Islet of Langerhans (tissue), 1 donor: ENCODE measurements around the gene DOCK3.
"Not testable (repeated sequence)": the region's sequence is repeated elsewhere in the genome, so short reads cannot be mapped to it uniquely, and the experiment has no call there.

ENCODE experiments used
- FAIRE-seq: peaks from one replicate; lab custom pipeline; 2011; peaks lifted over from hg19 to GRCh38; lab: Jason Lieb, UNC

The DOCK3 gene

GRCh38 chr3:50983887-50984286 lies 309.2 kb downstream of the DOCK3 start:
- no peak for FAIRE-seq

- peak; percentile 70 for FAIRE-seq
Measured at GRCh38 chr3:50985893-50986292, 311.2 kb downstream of the DOCK3 start.

GRCh38 chr3:50986726-50987125 lies 312.0 kb downstream of the DOCK3 start:
- FAIRE-seq = peak; percentile 93

GRCh38 chr3:50994537-50994936 lies 319.8 kb downstream of the DOCK3 start:
- no peak for FAIRE-seq

- FAIRE-seq = peak; percentile 21
Measured at GRCh38 chr3:50995085-50995824, 320.5 kb downstream of the DOCK3 start.

- no peak for FAIRE-seq
Measured at GRCh38 chr3:51002495-51002894, 327.8 kb downstream of the DOCK3 start.

GRCh38 chr3:51004235-51004634 lies 329.5 kb downstream of the DOCK3 start:
- no peak for FAIRE-seq

GRCh38 chr3:51024121-51024520 lies 349.4 kb downstream of the DOCK3 start:
- FAIRE-seq = no peak

- no peak for FAIRE-seq
Measured at GRCh38 chr3:51024765-51025632, 350.3 kb downstream of the DOCK3 start.

GRCh38 chr3:51031666-51032065 lies 356.9 kb downstream of the DOCK3 start:
- no peak for FAIRE-seq

- no peak for FAIRE-seq
Measured at GRCh38 chr3:51035630-51036029, 360.9 kb downstream of the DOCK3 start.

- FAIRE-seq = no peak
Measured at GRCh38 chr3:51044982-51045381, 370.3 kb downstream of the DOCK3 start.

GRCh38 chr3:51052562-51052961 lies 377.8 kb downstream of the DOCK3 start:
- no peak for FAIRE-seq

- FAIRE-seq = peak; percentile 93
Measured at GRCh38 chr3:51057121-51057520, 382.4 kb downstream of the DOCK3 start.

- FAIRE-seq = no peak
Measured at GRCh38 chr3:51063053-51063452, 388.3 kb downstream of the DOCK3 start.

GRCh38 chr3:51075221-51075775 lies 400.6 kb downstream of the DOCK3 start:
- FAIRE-seq = no peak

- no peak for FAIRE-seq
Measured at GRCh38 chr3:51082363-51082762, 407.6 kb downstream of the DOCK3 start.

GRCh38 chr3:51083490-51083889 lies 408.8 kb downstream of the DOCK3 start:
- no peak for FAIRE-seq

- FAIRE-seq = not testable (repeated sequence)
Measured at GRCh38 chr3:51092141-51092540, 417.4 kb downstream of the DOCK3 start.

- not testable (repeated sequence) for FAIRE-seq
Measured at GRCh38 chr3:51094838-51095237, 420.1 kb downstream of the DOCK3 start.

GRCh38 chr3:51099794-51100535 lies 425.2 kb downstream of the DOCK3 start:
- peak; percentile 72 for FAIRE-seq

GRCh38 chr3:51100536-51100851 lies 425.8 kb downstream of the DOCK3 start:
- FAIRE-seq = no peak

GRCh38 chr3:51102396-51102795 lies 427.7 kb downstream of the DOCK3 start:
- FAIRE-seq = no peak
